ENCODE results near the gene RAB42.
"Not testable (repeated sequence)": the region's sequence is repeated elsewhere in the genome, so short reads cannot be mapped to it uniquely, and the experiment has no call there.

Gene RAB42

GRCh38 chr1:28578696-28579218 is 13.3 kb upstream of the RAB42 start:
- TF ChIP-seq CTCF (conservative IDR thresholded peaks at IDR 0.05): no peak
- H3K27ac ChIP-seq: no peak overlapping the region; the same call in none of the 2 replicates

DNA sequence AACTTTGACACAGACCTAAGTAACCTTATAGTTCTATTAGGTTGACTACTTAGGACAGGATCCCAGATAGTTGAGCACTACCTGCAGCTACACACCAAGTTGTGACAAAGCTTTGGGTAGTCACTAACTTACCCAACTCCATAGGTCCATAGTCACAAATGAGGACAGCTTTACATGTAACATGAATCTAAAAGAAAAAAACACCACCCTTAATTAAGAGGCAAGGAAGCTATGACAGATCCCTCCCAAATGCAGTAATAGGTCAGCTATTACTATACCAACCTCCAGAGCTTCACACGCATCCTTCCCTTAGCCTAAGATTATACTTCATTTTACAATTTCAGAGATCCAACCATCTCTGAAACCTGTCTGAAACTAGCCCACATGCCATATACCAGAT is 12.7 kb upstream of the RAB42 start:
- peak overlapping the region; percentile 85; the same call in 1 of the 2 replicates for H3K27ac ChIP-seq
- no peak for TF ChIP-seq CTCF (conservative IDR thresholded peaks at IDR 0.05)

DNA sequence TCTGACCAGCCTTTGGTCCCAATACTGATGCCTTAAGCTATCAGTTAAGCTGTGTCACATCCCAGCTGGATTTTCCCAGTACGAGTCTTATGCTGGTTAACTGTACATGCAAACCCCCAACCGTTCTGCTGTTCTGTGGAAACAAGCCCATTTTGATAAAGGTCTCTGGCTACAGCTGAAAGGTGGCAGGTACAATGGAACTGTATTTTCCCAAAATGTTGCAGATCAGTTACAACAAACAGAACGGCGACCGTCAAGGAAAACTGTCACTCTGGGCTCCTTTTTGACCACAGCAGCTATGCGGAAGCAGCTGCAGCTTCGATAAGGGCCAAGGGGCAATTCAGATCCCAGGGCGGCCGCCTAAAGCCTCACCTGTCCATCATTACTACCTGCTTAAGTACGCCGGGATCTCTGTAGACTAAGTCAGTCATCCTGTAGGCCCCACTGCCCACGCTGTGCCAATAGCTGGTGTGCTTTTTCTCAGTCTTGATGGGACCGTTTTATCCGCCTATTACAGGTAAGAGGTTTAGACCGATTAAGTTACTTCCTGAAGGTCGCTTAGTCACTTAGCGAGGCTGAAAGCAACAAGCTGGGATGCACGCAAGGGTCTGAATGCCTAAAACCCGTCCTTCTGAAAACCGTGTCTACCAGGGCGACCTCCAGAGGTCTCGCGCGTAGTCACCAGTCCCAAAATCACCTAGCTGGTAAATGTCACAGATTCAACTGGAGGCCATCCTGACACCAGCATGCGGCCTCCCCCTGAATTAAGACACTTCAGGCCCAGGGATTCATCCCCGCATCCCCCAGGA is 11.1 kb upstream of the RAB42 start:
- TF ChIP-seq CTCF (conservative IDR thresholded peaks at IDR 0.05): peak; percentile 52
- peak overlapping the region; percentile 85 for H3K27ac ChIP-seq

DNA sequence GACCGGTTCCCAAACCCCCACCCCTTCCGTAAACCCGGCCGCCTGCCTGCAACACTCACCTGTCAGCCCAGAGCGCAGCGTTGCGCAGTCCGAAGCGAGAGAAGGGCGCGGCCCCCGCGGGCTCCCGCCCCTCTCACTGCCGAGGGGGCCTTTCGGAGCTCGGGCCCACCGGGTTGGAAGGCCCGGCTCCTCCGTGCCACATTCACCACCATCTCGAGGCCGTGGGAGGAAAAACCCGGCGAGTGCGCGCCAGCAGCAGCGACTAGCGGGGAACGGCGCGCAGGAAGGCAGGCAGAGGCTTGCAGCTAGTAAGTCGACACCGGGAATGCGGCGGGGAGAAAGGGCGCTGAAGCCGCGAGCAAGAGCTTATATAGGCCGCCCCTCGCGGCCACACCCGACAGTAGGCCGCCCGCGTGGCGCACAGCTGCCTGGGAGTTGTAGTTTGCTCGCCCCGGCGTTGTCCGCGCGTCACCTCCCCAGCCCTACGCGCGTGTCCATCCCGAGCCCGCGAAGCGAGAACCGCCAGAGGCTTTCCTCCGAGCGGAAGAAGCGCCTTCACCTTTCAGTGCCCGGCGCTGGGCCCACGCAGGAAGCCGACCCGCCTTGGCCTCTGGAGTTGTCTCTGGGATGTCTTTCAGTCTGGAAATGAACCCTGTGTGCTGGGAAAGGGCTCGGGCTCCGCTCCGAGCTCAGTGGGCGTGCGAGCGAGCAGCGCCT is 10.4 kb upstream of the RAB42 start:
- TF ChIP-seq CTCF (conservative IDR thresholded peaks at IDR 0.05): peak; percentile 19; the same call in 1 of the 2 replicates
- peak overlapping the region; percentile 85 for H3K27ac ChIP-seq

DNA sequence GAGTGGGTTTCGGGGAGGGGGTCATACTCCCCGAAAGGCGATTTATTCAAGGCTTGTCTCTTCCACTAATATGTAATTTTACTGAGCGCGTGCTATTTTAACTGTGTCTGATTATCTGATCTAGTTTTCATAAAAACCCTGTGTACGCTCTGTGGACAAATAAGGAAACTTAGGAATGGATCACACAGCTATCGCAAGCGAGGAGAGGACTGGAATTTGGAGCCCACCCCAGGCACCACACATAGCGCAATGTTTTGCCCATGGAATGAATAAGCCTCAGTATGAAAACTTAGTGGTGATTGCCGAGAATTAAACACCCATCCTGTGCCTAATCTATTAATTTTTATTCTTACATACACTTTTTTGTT is 9.8 kb upstream of the RAB42 start:
- TF ChIP-seq CTCF (conservative IDR thresholded peaks at IDR 0.05): no peak
- H3K27ac ChIP-seq: peak overlapping the region; percentile 85

- H3K27ac ChIP-seq: not testable (repeated sequence)
These were observed 5.3 kb upstream of the RAB42 start for GRCh38 chr1:28586585-28587391.

GRCh38 chr1:28592321-28593071 is 431 bp downstream of the RAB42 start:
- peak overlapping the region; percentile 18; the same call in 1 of the 2 replicates for H3K27ac ChIP-seq
- TF ChIP-seq CTCF (conservative IDR thresholded peaks at IDR 0.05): no peak

DNA sequence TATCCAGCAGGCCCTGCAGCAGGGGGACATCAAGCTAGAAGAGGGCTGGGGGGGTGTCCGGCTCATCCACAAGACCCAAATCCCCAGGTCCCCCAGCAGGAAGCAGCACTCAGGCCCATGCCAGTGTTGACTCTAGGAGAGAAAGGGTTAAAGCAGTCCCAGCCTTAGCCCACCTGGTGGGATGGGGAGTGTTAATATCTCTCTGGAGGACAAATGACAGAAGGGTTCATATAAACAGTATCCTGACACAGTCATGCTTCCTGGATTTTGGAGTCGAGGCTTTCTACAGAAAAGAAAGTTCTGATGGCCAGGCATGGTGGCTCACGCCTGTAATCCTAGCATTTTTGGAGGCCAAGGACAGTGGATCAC is 1.9 kb downstream of the RAB42 start:
- H3K27ac ChIP-seq: not testable (repeated sequence)

DNA sequence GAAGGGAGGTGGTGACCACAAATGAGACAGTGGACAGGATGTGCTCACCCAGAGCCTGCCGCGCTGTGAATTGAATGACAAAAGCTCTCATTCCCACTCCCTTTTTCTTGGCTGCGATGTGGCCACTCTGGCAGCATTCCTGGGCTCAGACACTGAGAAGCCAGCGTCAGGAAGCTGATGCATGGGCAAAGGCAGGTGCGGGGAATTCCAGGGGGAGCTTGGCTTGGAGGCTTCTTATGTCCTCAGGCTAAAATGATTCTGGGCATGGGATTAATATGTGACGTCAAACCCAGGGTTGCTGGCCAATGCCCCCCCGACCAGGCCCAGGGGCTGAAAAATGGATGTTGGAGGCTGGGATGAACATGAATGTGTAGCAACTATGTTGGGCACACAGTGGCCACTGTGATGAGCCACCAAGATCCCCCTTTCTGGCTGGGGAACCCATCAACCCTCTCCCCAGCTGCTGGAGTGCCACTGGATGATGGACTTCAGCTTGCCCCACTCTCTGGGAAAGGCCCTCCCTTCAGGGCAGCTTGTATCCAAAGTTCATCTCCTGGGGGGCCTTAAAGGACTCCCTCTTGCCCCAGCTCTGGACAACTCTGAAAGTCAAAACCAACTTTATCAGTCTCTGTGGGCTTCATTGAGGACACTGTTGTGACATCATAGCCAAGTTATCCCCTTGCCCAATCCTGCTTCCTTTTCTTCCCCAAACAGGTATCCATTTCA is 2.8 kb downstream of the RAB42 start:
- not testable (repeated sequence) for H3K27ac ChIP-seq

Data from VCaP (cell line).